Hepatocyte (in vitro differentiated cells): ENCODE measurements around the gene SLC25A21. TPM values are rescaled to one million over a fixed set of nuclear protein-coding genes. Genes with fewer than 3 reads are reported as not detected.
"Not testable (repeated sequence)": the region's sequence is repeated elsewhere in the genome, so short reads cannot be mapped to it uniquely, and the experiment has no call there.

ENCODE experiments used
- DNase-seq: peaks from one replicate; pipeline ENCODE4 v3.0.0-alpha.2; 2016; ENCODE audit warnings: low spot score
- H2AFZ ChIP-seq: fragments of 200-600 bp; sonication (generic); 2 replicates; pipeline ENCODE4 v1.6.0; 2016; ENCODE audit warnings: antibody characterized with exemption, mild to moderate bottlenecking
- H3K27ac ChIP-seq: fragments of 200-600 bp; sonication (generic); 2 replicates; pipeline ENCODE4 v1.5.1; 2016; ENCODE audit warnings: mild to moderate bottlenecking
- H3K27me3 ChIP-seq: fragments of 200-600 bp; sonication (generic); 2 replicates; pipeline ENCODE4 v1.6.1; 2016
- H3K36me3 ChIP-seq: fragments of 200-600 bp; sonication (generic); replicated peaks from 2 replicates; pipeline ENCODE4 v1.5.1; 2016; ENCODE audit warnings: low read depth; ENCODE audit not compliant: insufficient read depth
- H3K4me1 ChIP-seq: fragments of 200-600 bp; sonication (generic); 2 replicates; pipeline ENCODE4 v1.5.1; 2016; ENCODE audit warnings: mild to moderate bottlenecking, moderate library complexity; ENCODE audit not compliant: insufficient read depth
- H3K4me2 ChIP-seq: fragments of 200-600 bp; sonication (generic); 2 replicates; pipeline ENCODE4 v1.6.0; 2016
- H3K4me3 ChIP-seq: fragments of 200-600 bp; sonication (generic); 2 replicates; pipeline ENCODE4 v1.5.1; 2016; ENCODE audit warnings: mild to moderate bottlenecking
- H3K79me2 ChIP-seq: fragments of 200-600 bp; sonication (generic); 2 replicates; pipeline ENCODE4 v1.6.0; 2017; ENCODE audit warnings: mild to moderate bottlenecking
- H3K9me2 ChIP-seq: fragments of 200-600 bp; sonication (generic); replicated peaks from 2 replicates; pipeline ENCODE4 v1.6.0; 2017; ENCODE audit warnings: mild to moderate bottlenecking; ENCODE audit not compliant: insufficient read depth
- H3K9me3 ChIP-seq: fragments of 200-600 bp; sonication (generic); 2 replicates; pipeline ENCODE4 v1.5.1; 2016; ENCODE audit warnings: low read depth, mild to moderate bottlenecking
- H4K20me1 ChIP-seq: fragments of 200-600 bp; sonication (generic); 2 replicates; pipeline ENCODE4 v1.6.0; 2016; ENCODE audit warnings: mild to moderate bottlenecking; ENCODE audit not compliant: insufficient read depth, poor library complexity, severe bottlenecking
- EZH2 ChIP-seq: fragments of 200-600 bp; sonication (generic); IDR thresholded peaks from 2 replicates; pipeline ENCODE4 v1.6.1; 2016; ENCODE audit warnings: antibody characterized with exemption, mild to moderate bottlenecking, borderline replicate concordance
- EZH2phosphoT487 ChIP-seq: fragments of 200-600 bp; sonication (generic); IDR thresholded peaks from one replicate; pipeline ENCODE4 v1.6.1; 2018; ENCODE audit warnings: antibody characterized with exemption, mild to moderate bottlenecking, low read depth, moderate library complexity; ENCODE audit not compliant: unreplicated experiment, severe bottlenecking
- WGBS: methylation state at CpG from one replicate; pipeline ENCODE4 v1.1.6; 2016; ENCODE audit warnings: low lambda C conversion rate; ENCODE audit errors: missing lambda C conversion rate; 5-methylcytosine and 5-hydroxymethylcytosine counted together
- polyA plus RNA-seq: library from polyadenylated mRNA; unstranded; fragments of >200 nt; fragmentation: Nextera tagmentation; extraction: Ambion mirVana; gene quantifications from 2 replicates; pipeline ENCODE4 v1.2.1, GENCODE V29; 2016
- total RNA-seq: library from RNA; depleted of rRNA; stranded (reverse); fragments of >200 nt; gene quantifications from 2 replicates; pipeline ENCODE4 v1.2.3, GENCODE V29; 2014
- TF ChIP-seq, protein P1 (sequence below): fragments of 200-600 bp; sonication (generic); IDR thresholded peaks from 2 replicates; pipeline ENCODE4 v1.5.1; 2016; ENCODE audit warnings: antibody characterized with exemption, mild to moderate bottlenecking; ENCODE audit not compliant: poor library complexity

SLC25A21 gene
- total and polyA plus RNA-seq, 2 experiments from 2014 or later = 1.4 to 1.6 TPM

DNA sequence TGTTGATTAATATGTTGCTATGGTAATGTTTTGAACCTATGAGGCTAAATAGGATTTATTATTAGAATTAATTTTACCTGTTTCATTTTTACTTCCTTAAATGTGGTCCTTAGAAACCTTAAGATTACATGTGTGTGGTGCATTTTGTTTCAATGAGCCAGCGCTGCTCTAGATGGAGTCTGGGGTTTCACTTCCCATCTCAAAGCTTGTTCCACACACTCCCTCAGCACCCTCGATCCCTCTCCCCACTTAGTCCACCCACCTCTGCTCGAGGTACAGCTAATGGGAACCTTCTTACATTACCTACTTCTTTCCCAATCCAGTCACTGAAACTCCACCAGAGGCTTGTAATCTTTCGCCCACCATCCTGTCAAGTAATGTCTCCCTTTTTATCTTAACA lies 305.5 kb downstream of the SLC25A21 start:
- Histone ChIP-seq H3K9me2 (no peaks in the 10 kb centered on the region), H3K36me3 (no peaks in the 10 kb centered on the region), H3K4me2 (no peak overlapping the region), H4K20me1 (no peaks in the 10 kb centered on the region), H3K27me3 (no peaks in the 10 kb centered on the region), H3K4me3 (no peak overlapping the region), H2AFZ (no peak overlapping the region), H3K4me1 (no peaks in the 10 kb centered on the region), H3K27ac (no peak overlapping the region), H3K9me3 (no peaks in the 10 kb centered on the region), H3K79me2 (no peaks in the 10 kb centered on the region)
- no peak for DNase-seq
- TF ChIP-seq, protein P1, sequence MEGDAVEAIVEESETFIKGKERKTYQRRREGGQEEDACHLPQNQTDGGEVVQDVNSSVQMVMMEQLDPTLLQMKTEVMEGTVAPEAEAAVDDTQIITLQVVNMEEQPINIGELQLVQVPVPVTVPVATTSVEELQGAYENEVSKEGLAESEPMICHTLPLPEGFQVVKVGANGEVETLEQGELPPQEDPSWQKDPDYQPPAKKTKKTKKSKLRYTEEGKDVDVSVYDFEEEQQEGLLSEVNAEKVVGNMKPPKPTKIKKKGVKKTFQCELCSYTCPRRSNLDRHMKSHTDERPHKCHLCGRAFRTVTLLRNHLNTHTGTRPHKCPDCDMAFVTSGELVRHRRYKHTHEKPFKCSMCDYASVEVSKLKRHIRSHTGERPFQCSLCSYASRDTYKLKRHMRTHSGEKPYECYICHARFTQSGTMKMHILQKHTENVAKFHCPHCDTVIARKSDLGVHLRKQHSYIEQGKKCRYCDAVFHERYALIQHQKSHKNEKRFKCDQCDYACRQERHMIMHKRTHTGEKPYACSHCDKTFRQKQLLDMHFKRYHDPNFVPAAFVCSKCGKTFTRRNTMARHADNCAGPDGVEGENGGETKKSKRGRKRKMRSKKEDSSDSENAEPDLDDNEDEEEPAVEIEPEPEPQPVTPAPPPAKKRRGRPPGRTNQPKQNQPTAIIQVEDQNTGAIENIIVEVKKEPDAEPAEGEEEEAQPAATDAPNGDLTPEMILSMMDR = no peak
- no peak for TF ChIP-seq EZH2
- no peak for TF ChIP-seq EZH2phosphoT487
- WGBS = 88% methylated on average over 4 of the region's 4 CpGs

DNA sequence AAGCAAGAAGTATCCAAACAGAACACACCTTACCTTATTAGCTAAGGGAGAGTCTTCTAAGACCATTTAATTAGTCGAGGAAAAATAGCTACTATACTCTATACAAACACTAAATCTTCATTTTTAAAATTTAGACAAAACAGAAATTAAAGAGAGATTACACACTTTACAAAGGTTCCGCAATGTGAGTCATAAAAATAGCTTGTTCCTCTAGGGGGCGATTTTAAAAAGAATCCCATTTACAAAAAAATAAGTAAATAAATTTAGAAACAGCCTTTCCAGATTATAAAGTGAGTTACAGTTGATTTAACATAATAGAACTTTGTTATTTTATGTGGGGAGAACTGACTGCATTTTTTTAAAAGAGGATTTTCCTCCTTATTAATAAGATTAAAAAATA lies 309.1 kb downstream of the SLC25A21 start:
- DNase-seq = no peak
- Histone ChIP-seq H3K27me3 (no peaks in the 10 kb centered on the region), H3K79me2 (no peaks in the 10 kb centered on the region), H3K4me2 (no peak overlapping the region), H2AFZ (no peak overlapping the region), H3K36me3 (no peaks in the 10 kb centered on the region), H3K9me3 (no peaks in the 10 kb centered on the region), H3K4me1 (no peaks in the 10 kb centered on the region), H4K20me1 (no peaks in the 10 kb centered on the region), H3K9me2 (no peaks in the 10 kb centered on the region), H3K27ac (no peak overlapping the region), H3K4me3 (no peak overlapping the region)
- WGBS = 69% methylated on average over 3 of the region's 3 CpGs
- TF ChIP-seq, protein P1 = no peak
- TF ChIP-seq EZH2 (no peak), EZH2phosphoT487 (no peak)

DNA sequence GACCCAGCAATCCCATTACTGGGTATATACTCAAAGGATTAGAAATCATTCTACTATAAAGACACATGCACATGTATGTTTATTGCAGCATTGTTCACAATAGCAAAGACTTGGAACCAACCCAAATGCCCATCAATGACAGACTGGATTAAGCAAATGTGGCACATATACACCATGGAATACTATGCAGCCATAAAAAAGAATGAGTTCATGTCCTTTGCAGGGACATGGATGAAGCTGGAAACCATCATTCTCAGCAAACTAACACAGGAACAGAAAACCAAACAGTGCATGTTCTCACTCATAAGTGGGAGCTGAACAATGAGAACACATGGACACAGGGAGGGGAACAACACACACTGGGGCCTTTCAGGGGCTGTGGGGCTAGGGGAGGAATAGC lies 310.2 kb downstream of the SLC25A21 start:
- not testable (repeated sequence) for H4K20me1 ChIP-seq

DNA sequence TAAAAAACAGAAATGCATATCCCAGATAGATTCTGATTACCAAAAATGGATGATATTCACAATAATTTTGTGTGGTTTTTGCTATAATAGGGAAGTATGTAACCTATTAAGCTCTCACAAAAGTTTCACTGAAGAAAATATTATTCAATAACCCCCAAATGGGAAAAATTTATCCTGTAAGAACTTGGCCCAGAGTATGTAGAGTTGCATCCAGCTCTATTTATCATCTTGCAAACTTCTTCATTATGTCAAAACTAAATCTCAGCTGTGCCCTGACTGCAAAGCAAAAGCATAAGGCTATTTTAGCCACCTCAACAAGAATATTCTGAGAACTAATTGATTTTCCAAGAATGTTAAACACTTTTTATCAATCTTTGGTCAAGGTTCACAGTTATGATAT lies 311.6 kb downstream of the SLC25A21 start:
- Histone ChIP-seq H3K4me3 (no peak overlapping the region), H3K9me2 (no peaks in the 10 kb centered on the region), H3K4me1 (no peaks in the 10 kb centered on the region), H3K79me2 (no peaks in the 10 kb centered on the region), H3K9me3 (no peaks in the 10 kb centered on the region), H3K27ac (no peak overlapping the region), H3K27me3 (no peaks in the 10 kb centered on the region), H4K20me1 (no peaks in the 10 kb centered on the region), H3K36me3 (no peaks in the 10 kb centered on the region), H2AFZ (no peak overlapping the region), H3K4me2 (no peak overlapping the region)
- TF ChIP-seq, protein P1 = no peak
- no peak for TF ChIP-seq EZH2phosphoT487
- TF ChIP-seq EZH2 = no peak
- DNase-seq = no peak

More for the DNA sequence above, 310.2 kb downstream of the SLC25A21 start:
- not testable (repeated sequence) for H3K4me3 ChIP-seq, DNase-seq, H3K79me2 ChIP-seq, H3K36me3 ChIP-seq, H3K9me2 ChIP-seq, H2AFZ ChIP-seq, H3K9me3 ChIP-seq, H3K4me1 ChIP-seq, H3K27me3 ChIP-seq, H3K4me2 ChIP-seq, H3K27ac ChIP-seq
